ENCODE results near the gene RPLP1.

GRCh38 chr15:69467636-69468035 is 15.0 kb downstream of the RPLP1 start:
- TF ChIP-seq POLR2A (IDR thresholded peaks at IDR 0.05) (no peak), EP300 (IDR thresholded peaks at IDR 0.05) (no peak)
- TF ChIP-seq, protein P1, sequence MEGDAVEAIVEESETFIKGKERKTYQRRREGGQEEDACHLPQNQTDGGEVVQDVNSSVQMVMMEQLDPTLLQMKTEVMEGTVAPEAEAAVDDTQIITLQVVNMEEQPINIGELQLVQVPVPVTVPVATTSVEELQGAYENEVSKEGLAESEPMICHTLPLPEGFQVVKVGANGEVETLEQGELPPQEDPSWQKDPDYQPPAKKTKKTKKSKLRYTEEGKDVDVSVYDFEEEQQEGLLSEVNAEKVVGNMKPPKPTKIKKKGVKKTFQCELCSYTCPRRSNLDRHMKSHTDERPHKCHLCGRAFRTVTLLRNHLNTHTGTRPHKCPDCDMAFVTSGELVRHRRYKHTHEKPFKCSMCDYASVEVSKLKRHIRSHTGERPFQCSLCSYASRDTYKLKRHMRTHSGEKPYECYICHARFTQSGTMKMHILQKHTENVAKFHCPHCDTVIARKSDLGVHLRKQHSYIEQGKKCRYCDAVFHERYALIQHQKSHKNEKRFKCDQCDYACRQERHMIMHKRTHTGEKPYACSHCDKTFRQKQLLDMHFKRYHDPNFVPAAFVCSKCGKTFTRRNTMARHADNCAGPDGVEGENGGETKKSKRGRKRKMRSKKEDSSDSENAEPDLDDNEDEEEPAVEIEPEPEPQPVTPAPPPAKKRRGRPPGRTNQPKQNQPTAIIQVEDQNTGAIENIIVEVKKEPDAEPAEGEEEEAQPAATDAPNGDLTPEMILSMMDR (IDR thresholded peaks at IDR 0.05) = no peak

Data from ovary (tissue), 3 donors.